Ectodermal cell (in vitro differentiated cells): ENCODE measurements around the gene ZC3H12C.

Source experiments
- H3K27ac ChIP-seq: 2 replicates; pipeline ENCODE4 v1.7.0; 2013; ENCODE audit warnings: mild to moderate bottlenecking, low read depth, low read length; ENCODE audit not compliant: insufficient read depth, poor library complexity, severe bottlenecking
- H3K27me3 ChIP-seq: 2 replicates; pipeline ENCODE4 v1.7.0; 2013; ENCODE audit warnings: mild to moderate bottlenecking, low read length; ENCODE audit not compliant: insufficient read depth, control insufficient read depth, poor library complexity, severe bottlenecking
- H3K36me3 ChIP-seq: one replicate; pipeline ENCODE4 v1.7.0; 2013; ENCODE audit warnings: low read length; ENCODE audit not compliant: control insufficient read depth, insufficient read depth
- H3K4me1 ChIP-seq: one replicate; pipeline ENCODE4 v1.7.0; 2013; ENCODE audit warnings: low read length; ENCODE audit not compliant: control insufficient read depth, insufficient read depth
- H3K4me3 ChIP-seq: 2 replicates; pipeline ENCODE4 v1.7.0; 2013; ENCODE audit warnings: low read depth, low read length, control low read depth; ENCODE audit not compliant: insufficient read depth
- H3K9me3 ChIP-seq: 2 replicates; pipeline ENCODE4 v1.7.0; 2013; ENCODE audit warnings: mild to moderate bottlenecking, low read length, moderate library complexity; ENCODE audit not compliant: control insufficient read depth
- WGBS, 2 experiments: methylation state at CpG; one replicate each; pipeline ENCODE4 v1.1.7; 2013; ENCODE audit warnings: missing lambda C conversion rate in 2 of 2; 5-methylcytosine and 5-hydroxymethylcytosine counted together

The ZC3H12C gene

DNA sequence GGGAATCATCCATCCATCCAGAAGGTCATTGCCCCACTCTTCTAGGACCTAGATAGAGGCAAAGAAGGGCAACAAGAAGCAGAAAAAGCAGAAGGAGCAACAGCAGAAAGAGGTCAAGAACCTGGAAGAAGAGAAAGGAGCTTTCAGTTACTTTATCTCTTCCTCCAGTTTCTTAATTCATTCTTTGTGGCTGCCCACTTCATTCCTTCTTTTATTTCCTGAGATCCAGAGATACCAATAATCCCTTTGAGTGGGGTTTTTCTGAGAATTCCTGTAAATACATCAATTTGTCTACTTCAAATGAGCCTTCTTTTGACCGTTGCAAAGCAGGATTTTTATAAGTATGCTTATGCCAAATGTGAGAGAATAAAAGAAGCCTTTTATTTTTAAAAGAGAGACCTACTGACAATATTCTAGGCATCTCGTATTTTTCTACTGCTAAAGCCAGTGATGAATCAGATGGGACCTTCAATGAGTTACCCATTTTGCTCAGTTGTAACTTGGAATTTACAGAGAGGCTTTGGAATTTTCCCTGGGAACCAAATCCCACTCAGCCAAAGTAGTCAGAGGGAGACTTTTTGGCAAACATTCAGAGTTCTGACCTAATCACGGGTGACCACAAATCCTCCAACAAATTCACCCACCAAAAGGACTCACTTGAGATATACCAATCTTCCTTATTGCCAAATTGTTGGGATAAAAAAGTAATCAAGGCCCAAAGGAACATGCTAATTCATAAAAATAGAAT is 54.9 kb downstream of the ZC3H12C start:
- Histone ChIP-seq H3K4me1 (no peaks in the 10 kb centered on the region), H3K36me3 (no peaks in the 10 kb centered on the region), H3K27me3 (no peaks in the 10 kb centered on the region), H3K4me3 (no peak overlapping the region), H3K27ac (no peak overlapping the region), H3K9me3 (no peaks in the 10 kb centered on the region)
- WGBS, 2 experiments, result 86 to 98% methylated on average over 2 to 3 of the region's 3 CpGs

DNA sequence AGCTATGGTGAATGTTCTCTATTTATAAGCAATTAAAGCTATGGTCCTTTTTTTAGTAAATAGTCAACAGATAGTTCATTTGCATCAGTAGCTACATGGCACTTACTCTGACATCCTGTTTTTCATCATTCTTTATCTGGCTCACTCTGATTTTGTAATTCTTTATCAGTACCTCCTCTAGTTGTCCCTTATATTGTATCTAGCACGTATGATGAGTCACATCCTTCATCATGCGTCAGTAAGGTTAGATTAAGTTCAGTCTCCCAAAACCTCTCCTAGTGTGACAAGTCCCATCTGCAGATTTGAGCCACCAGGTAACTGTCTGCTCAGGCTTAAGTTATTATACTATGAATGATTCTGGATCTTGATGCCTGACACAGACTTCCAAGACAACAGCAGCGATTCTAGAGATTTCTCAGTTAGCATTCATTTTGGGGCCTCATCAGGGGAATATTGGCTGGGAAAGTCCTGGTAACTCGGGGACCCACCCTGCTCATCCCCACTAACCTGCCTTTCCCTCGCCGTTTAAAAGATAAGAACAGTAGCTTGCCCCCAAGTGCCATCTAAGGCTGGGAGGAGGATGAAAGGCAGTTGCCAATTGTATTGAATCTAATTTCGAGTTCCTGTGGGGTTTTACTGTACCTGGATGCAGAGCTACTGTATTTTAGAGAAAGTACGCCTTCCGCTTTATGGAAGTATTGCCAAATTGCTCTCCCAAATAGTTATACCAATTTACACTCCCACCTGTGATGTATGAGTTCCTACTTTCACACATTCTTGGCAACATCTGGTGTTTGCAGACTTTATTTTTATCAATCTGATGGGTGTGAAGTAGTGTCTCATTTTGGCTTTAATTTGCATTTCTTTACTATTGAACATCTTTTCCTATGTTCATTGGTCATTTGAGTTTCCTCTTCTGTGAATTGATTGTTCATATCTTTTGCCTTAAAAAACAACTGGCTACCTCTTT is 55.9 kb downstream of the ZC3H12C start:
- Histone ChIP-seq H3K36me3 (no peaks in the 10 kb centered on the region), H3K27ac (no peak overlapping the region), H3K4me1 (no peaks in the 10 kb centered on the region), H3K27me3 (no peaks in the 10 kb centered on the region), H3K9me3 (no peaks in the 10 kb centered on the region), H3K4me3 (no peak overlapping the region)
- 81 to 84% methylated on average over 9 of the region's 9 CpGs for WGBS, 2 experiments

DNA sequence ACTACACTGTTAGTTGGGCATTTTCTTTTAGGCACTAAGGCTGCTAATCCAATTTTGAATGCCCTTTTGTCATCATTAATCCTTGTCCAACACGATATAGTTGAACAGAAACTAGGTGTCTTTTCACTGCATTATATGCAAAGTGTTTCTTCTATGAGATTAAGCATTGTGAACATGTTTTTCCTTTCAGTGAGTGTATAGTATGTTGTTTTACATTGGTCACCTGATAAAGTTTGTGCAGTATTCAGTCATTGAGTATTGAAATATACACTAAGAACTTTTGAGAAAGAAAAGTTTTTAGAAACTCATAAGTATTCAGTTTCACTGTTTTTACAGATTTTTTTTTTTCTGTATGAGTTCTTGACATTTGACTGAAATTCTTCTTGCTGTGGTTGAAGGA is 59.0 kb downstream of the ZC3H12C start:
- Histone ChIP-seq H3K9me3 (no peaks in the 10 kb centered on the region), H3K36me3 (no peaks in the 10 kb centered on the region), H3K27ac (no peak overlapping the region), H3K4me3 (no peak overlapping the region), H3K27me3 (no peaks in the 10 kb centered on the region), H3K4me1 (no peaks in the 10 kb centered on the region)
- WGBS, 2 experiments, result 85 to 89% methylated on average over 1 of the region's 1 CpG

DNA sequence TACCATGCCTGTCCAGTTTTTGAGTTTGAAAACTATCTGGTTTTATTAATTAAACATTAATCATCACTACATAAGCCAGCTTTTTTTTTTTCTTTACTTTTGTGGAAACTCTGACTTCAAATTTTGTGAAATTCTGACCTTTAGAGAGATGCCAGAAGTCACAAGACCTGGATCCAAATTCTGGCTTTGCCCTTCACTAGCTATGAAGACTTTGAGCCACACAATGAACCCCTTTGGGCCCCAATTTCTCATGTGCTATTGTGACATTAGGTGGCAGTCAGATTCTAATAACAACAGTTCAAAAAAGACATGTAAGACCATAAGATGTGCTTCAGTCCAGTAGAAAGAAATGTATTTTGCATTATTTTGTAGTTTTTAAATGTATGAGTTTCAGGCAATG is 60.3 kb downstream of the ZC3H12C start:
- Histone ChIP-seq H3K36me3 (peaks cover under 1% of the 10 kb centered on the region), H3K4me3 (no peak overlapping the region), H3K27me3 (no peaks in the 10 kb centered on the region), H3K9me3 (no peaks in the 10 kb centered on the region), H3K4me1 (no peaks in the 10 kb centered on the region), H3K27ac (no peak overlapping the region)

DNA sequence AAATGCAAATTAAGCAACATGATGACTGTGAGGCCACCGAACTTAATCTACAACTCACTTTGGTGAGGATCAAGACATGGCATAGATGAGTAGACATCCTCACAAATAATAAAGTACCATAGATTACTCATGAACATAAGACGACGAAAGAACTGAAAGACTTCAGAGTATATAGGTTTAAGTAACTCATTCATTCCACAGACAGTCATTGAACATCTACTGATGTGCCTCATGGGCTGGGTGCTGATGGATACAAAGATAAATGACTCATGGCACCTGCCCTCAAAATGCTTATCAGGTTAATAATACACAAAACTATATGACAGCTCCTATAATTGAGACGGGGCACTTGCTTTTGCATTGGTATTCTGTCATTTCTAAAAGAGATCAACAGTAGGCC is 63.3 kb downstream of the ZC3H12C start:
- H3K4me1 ChIP-seq, result no peaks in the 10 kb centered on the region
- WGBS, 2 experiments, result 84 to 95% methylated on average over 4 of the region's 4 CpGs
- no peak overlapping the region for H3K4me3 ChIP-seq
- H3K27ac ChIP-seq, result no peak overlapping the region
- H3K9me3 ChIP-seq, result no peaks in the 10 kb centered on the region
- H3K36me3 ChIP-seq, result peaks cover 11% of the 10 kb centered on the region
- H3K27me3 ChIP-seq, result no peaks in the 10 kb centered on the region

DNA sequence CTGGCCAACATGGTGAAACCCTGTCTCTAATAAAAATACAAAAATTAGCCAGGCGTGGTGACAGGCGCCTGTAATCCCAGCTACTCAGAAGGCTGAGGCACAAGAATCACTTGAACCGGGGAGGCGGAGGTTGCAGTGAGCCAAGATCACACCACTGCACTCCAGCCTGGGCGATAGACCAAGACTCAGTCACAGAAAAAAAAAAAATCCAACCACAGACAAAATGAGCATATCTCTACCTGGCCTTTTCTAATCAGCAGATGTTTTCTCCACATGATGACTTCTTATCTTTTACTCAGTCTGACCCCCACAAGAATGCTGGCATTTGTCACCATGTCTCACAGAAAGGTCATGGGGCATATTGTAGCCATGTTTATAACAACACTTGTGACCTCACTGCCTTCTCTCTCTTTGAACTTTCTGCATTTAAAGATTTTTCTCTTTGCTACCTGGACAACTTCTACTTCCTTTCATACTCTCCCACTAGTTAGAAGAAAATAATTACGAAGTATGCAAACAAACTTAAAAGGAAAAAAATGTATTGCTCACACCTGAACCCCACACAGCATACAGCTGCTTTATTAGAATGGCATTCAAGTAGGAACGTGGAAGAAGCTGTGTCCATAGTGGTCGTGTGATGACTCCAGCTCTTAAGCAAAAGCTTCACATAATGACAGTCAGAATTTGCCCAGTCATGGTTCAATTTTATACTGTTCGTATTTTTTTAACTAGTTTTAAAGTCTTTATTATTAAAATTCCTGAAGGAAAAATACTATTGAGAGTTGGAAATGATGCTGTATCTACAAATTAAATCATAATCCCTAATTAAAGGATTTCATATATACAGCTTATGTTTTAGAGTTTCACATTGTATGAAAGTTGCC is 65.4 kb downstream of the ZC3H12C start:
- Histone ChIP-seq H3K4me1 (no peaks in the 10 kb centered on the region), H3K36me3 (peaks cover 21% of the 10 kb centered on the region), H3K27me3 (no peaks in the 10 kb centered on the region), H3K27ac (no peak overlapping the region), H3K4me3 (no peak overlapping the region), H3K9me3 (no peaks in the 10 kb centered on the region)
- 92 to 94% methylated on average over 8 of the region's 9 CpGs for WGBS, 2 experiments

DNA sequence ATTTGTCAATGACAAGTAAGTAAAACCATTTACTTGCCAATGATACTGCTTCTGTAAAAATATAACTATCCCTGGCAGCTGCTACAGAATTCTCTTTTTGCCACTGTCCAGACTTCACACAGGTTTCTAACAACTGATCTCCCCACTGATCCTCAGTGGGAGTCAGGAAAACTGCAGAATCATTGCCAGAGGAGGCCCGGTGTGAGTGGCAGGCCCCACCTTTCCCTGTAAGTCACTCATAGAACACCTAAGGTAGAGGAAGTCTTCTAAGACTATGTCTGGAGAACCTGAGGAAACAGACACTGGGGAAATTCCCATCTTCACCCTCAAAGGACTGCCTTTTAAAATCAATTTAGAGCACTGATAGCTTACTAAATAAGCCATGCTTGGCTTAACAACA is 66.3 kb downstream of the ZC3H12C start:
- H3K36me3 ChIP-seq, result peaks cover 30% of the 10 kb centered on the region
- no peaks in the 10 kb centered on the region for H3K9me3 ChIP-seq
- WGBS, 2 experiments, result 86 to 100% methylated on average over 1 of the region's 1 CpG
- H3K4me1 ChIP-seq, result no peaks in the 10 kb centered on the region
- H3K27me3 ChIP-seq, result no peaks in the 10 kb centered on the region
- H3K4me3 ChIP-seq, result no peak overlapping the region
- H3K27ac ChIP-seq, result no peak overlapping the region

DNA sequence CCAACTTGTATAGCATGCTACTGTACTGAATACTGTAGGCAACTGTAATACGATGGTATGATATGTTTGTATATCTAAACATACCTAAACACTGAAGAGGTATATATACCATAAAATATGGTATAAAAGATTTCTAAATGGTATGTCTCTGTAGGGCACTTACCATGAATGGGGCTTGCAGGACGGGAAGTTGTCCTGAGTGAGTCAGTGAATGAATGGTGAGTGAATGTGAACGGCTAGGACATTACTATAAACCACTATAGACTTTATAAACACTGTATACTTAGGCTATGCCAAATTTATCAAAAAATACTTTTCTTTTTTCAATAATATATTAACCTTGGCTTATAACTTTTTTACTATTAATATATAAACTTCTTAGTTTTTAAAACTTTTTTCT is 66.8 kb downstream of the ZC3H12C start:
- 80 to 100% methylated on average over 1 of the region's 3 CpGs for WGBS, 2 experiments

DNA sequence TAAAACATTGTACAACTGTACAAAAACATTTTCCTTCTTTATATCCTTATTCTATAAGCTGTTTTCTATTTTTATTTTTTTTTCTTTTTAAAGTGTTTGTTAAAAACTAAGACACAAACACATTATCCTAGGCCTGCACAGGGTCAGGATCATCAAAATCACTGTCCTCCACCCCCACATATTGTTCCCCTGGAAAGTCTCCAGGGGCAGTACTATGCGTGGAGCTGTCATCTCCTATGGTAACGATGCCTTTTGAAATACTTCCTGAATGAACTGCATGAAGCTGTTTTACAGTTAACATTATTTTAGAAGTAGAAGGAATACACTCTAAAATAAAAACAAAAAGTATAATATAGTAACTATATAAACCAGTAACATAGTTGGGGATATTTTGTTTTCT is 67.2 kb downstream of the ZC3H12C start:
- WGBS, 2 experiments, result 83 to 100% methylated on average over 1 to 2 of the region's 2 CpGs
- no peaks in the 10 kb centered on the region for H3K4me1 ChIP-seq
- no peaks in the 10 kb centered on the region for H3K27me3 ChIP-seq
- peaks cover 38% of the 10 kb centered on the region for H3K36me3 ChIP-seq
- no peak overlapping the region for H3K4me3 ChIP-seq
- H3K27ac ChIP-seq, result no peak overlapping the region
- H3K9me3 ChIP-seq, result no peaks in the 10 kb centered on the region

More for the DNA sequence above, 66.8 kb downstream of the ZC3H12C start:
- Histone ChIP-seq H3K4me3 (no peak overlapping the region), H3K9me3 (no peaks in the 10 kb centered on the region), H3K4me1 (no peaks in the 10 kb centered on the region), H3K27ac (no peak overlapping the region), H3K36me3 (peaks cover 34% of the 10 kb centered on the region), H3K27me3 (no peaks in the 10 kb centered on the region)
